HG03520 (cell line): ENCODE data around the gene KCNN4.
"Not testable (repeated sequence)": the region's sequence is repeated elsewhere in the genome, so short reads cannot be mapped to it uniquely, and the experiment has no call there.

Experiments
- ATAC-seq: cut with Tn5 transposase; IDR thresholded peaks from one replicate; pipeline ENCODE4 v1.9.1; 2021; ENCODE audit warnings: mild to moderate bottlenecking, moderate library complexity; ENCODE audit not compliant: unreplicated experiment

KCNN4 gene

DNA sequence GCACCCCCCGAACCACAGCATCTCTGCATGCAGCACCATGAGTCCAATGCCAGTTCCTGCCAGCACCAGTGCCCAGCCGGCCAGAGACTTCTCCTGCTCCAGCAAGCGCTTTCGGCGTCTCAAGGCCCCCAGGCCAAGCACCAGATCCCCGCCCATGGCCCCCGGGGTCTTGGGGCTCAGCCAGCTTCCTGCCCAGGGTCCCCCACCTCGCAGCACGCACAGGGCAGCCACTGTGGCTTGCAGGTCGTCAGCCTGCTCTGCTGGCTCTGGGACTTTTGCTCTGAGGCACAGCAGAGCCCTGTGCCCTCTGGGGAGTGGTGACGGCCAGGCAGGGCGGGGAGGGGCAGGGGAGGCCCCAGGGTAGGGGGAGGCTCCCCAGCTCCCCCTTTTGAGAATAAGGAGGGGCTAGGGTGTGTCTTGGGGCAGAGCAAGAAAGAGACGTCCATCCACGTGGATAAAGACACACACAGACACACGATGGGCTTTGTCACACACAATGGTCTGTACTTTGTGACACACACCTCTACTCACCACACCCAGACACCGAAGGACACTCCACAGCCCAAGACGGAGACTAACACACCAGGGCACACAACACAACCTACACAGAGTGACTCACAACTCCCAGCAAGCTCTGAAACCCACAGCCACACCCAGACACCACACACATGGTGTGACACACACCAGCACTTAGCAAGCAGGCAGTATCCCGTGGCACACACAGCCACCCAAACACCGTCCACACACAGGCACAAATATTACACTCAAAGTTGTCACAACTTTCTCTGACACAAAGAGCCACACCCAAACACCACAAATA is at the start of gene KCNN4:
TSS of gene KCNN4 (minus strand) at position 268 of the 820 bp plus-strand sequence. CDS start at position 156, 112 bp downstream.
- no peak for ATAC-seq

DNA sequence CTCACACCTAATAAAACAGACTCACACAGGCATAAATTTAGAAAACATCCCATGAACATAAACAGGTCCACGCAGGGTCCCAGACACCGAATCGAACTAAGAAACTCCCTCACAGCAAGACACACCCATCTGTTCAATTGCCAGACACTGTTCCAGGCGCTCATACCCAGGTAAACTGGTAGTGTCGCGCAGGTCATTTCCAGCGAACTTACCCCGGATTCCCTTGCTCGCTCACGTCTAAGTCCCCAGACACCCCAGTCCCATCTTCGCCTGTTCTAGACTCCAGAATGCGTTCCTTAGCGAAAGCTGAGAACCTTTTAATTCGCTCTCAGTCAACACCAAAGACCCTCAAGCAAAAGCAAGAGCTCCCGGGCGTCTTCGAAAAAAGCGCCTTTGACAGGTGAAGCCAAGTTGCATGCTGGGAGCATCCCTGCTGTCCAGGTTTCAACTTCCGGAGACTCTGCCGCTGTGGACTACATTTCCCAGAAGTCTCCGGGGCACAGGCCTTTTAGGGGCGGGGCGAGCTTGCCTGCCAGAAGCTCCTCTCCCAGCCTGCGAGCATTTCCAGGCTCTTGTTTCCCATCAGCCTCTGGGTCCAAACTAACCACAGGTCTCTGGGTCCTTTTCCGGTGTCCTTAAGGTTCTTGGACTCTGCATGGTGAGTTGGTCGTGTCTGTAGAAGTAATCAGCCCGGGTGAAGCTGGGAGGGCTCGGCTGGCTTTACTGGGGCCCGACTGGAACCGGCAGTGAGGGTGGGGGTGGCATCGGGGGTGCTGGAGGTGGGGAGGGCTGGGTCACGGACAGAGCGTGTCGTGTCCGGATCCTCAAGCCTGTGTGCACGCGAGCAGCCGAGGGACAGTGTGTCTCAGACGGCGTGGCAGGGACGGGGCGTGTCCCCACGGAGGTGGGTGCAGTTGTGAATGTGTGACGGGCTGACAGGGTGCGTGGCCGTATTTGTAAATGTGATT is 46.3 kb upstream of the KCNN4 start, which contains the start of gene ZNF283:
TSS of gene ZNF283 (plus strand) at position 535 of the 968 bp plus-strand sequence. CDS start 6,184 bp downstream, outside the sequence.
- peak; percentile 74 for ATAC-seq

DNA sequence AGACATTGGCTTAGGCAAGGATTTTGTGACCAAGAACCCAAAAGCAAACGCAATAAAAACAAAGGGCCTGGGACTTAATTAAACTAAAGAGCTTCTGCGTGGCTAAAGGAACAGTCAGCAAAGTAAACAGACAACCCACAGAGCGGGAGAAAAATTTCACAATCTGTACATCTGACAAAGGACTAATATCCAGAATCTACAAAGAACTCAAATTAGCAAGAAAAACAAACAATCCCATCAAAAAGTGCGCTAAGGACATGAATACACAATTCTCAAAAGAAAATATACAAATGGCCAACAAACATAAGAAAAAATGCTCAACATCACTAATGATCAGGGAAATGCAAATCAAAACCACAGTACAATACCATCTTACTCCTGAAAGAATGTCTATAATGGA is 43.8 kb upstream of the KCNN4 start:
- ATAC-seq = not testable (repeated sequence)

DNA sequence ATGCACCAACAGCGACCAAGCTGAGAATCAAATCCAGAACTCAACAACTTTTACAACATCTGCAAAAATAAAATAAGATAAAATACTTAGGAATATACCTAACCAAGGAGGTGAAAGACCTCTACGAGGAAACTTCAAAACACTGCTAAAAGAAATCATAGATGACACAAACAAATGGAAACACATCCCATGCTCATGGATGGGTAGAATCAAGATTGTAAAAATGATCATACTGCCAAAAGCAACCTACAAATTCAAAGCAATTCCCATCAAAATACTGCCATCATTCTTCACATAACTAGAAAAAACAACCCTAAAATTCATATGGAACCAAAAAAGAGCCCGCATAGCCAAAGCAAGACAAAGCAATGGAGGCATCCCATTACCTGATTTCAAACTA is 43.1 kb upstream of the KCNN4 start:
- ATAC-seq = not testable (repeated sequence)

DNA sequence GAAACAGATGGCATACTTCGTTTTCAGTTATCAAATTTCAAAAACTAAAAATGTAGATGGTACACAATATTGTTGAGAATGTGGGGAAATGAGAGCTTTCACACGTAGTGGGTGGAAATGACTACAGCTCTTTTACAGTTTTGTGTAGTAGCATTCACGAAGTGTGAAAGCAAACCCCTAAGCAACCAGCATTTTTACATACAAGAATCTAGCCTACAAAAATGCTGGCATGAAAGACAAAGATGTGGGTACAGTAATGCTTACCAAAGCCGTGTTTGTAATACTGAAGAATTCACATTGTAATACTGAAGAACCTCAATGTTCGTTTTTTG is 40.1 kb upstream of the KCNN4 start:
- no peak for ATAC-seq

DNA sequence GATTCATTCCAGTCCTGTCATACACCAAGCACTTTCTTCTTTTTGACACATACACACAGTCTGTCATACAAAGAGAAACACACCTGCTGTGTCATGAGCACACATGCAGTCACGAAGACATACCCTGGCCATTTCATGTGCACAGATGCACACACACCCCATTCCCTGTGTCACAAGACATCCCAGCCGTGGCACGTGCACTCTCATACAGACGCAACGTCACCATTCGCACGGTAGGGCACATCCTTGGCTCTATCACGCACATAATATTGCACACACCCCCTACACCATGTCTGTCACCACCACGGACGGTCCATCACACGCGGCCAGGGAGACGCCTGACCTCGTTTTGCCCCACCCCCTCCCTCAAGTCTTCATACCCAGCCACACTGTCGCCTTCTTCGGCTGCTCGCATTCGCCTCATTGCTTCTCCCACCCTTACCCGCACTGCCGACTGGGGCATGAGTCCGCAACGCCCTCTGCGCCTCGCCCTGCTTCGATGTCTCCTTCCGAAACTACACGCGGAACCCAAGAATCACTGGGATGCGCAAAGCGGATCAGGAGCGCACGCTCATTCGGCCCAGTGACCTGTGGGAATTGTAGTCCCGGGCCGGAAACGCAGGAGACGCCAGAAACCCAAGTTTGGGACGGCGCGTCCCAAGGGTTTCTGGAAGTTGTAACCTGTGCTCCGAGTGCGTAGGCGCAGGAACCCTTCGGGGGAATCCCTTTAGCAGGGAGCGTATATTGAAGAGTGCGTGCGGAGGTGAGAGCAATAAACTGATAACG is 39.5 kb upstream of the KCNN4 start:
- ATAC-seq = no peak

DNA sequence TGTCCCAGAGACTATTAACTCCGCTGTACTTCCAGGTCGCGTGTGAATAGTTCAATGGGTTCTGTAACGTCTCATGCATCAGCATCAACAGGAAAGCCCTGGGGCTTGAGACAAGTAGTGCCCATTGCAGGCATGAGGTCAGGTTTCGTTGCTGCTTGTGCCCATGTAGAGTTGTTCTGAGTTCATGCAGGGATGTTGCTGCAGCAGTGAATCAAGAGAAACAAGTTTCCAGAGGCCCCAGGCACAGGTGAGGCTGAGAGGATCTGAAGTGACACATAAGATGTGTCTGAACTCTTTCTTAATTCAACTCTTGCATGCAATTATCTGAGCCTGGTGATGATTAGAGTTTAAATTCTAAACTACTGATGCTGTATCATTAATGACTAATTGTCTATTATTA is 37.7 kb upstream of the KCNN4 start:
- ATAC-seq = no peak

DNA sequence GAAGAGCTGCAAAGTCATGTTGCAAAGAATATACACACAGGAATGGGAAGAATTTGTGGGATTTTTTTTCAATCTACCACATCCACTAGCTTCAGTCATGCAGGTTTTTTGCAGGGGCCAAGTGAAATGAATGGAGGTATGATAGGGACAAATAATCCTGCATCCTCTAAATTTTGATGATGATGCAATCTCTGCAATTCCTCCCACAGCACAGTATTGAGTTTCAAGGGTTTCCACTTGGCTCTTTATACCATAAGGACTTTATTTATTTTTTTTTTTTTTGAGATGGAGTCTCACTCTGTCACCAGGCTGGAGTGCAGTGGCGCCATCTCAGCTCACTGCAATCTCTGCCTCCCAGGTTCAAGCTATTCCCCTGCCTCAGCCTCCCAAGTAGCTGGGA is 36.7 kb upstream of the KCNN4 start:
- not testable (repeated sequence) for ATAC-seq

DNA sequence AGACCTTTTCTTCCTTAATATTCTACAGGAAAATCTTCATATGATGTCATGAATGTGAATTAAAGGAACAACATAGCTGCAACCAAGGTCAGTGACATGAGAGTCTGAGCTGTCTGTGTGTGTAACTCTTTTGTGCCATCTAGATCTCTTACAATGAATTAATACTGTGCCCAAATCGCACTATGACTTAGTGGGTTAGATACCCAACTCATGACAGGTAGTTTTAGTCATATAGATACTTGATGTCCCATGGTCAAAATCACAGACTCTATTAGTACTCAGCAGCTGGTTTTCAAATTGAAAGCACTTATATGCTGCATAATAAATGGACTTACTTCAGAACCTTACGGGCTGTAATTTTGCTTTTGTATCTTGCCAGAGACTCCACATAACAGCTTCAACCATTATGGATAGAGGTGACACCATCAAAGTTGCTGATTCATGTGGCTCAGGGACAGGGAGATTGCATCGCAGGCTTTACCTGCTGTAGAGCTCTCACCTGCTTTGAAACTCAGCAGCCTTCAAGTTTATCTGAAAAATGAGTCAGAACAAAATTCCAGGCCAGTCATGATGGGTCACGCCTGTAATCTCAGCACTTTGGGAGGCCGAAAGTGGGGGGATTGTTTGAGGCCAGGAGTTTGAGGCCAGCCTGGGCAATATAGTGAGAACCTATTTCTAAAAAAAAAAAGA is 34.0 kb upstream of the KCNN4 start:
- no peak for ATAC-seq

DNA sequence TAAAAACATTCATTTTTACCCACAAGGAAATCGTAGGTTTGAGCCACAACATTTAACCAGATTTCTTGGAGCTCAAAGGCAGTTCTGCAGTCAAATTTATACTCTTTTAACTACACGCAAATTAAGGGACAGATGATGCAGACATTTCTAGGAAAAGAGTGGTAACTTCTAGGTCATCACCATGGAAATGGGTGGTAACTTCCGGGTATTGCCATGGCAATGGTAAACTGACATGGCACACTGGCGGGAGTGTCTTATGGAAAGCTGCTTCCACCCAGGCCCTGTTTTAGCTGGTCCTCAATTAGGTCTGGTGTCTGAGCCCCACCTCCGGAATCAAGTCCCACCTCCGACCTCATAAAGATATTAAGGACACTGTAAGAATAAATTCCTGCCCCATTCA is 31.9 kb upstream of the KCNN4 start:
- ATAC-seq = no peak

DNA sequence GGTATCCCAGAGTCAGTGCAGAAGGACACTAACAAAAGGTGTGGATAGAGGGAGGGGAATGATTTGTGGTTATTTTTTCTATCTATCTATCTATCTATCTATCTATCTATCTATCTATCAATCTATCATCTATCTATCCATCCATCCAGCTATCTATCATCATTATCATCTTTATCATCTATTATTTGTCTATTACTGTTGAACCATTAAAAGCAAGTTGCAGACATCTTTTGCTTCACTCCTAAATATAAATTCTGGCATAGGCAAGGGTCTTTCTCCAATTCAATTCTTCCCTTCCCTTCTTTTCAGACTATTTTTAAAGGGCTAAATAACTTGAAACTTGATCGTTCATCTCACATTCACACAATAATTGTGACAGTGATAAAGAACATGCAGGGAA is 31.5 kb upstream of the KCNN4 start:
- no peak for ATAC-seq

DNA sequence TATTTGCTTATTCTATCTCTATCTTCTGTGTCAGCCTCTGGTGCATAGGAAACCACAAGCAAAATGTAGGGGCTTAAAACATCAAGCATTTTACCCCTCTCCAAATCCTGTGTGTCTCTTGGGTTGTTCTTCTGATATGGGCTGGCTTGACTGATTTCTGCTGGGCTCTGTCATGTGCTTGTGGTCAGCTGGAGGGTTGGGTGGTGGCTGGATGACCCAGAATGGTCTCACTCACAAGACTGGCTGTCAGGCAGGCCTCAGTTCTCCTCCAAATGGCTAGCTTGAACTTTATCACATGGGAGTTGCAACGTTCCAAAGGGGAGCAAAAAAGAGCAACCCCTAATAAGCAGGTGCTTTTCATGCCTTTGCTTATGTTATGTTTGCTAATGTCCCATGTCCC is 31.1 kb upstream of the KCNN4 start:
- ATAC-seq = no peak

DNA sequence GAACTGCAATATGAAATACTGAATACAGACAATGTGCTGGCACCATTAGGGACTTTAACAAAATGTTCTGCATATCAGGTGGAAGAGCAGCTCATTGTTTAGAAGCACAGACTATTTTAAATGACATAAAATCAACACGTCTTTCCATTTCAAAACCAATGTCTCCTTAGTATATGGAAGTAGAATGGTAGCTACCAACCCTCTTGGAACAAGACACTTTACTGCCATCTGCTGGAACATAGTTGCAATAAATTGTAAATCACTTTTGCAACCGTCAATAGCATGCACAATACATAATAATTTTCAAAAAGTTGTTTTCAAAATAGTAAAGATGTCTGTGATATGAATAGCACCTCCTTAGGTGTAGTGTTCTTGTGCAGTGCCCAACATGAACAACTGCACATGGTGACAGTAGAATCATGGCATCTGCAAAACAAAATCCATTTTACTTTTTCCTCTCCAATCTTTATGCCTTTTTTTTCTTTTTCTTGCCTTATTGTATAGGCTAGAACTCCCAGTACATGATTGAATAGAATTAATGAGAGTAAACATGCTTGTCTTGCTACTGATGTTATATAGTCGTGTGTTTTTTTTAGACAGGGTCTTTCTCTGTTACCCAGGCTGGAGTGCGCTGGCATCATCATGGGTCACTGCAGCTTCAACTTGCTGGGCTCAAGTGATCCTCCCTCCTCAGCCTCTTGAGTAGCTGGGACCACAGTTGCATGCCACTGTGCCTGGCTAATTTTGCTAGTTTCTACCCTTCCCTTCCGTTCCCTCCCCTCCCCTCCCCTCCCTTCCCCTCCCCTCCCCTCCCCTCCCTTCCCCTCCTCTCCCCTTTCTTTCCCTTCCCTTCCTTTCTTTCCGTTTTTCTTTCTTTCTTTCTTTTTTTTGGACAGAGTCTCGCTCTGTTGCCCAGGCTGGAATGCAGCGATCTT is 29.3 kb upstream of the KCNN4 start:
- ATAC-seq = no peak

DNA sequence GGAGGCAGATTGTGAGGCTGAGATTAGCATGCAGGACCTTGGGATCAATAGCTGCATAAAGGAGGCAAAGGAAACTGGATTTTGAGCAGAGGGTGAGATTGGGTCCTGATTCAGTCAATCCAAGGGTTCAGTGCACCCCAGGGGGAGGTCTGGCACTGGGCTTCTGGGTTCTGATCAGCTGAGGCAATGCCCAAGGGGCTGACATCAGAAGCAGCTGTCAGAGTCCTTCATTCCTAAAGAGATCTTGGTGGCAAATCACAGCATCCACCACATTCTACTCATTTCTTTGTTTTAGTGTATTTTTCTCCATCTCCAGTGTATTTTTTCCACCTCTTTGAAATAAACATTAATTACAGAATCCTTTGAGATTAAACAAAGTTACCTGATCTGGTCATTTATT is 26.9 kb upstream of the KCNN4 start:
- ATAC-seq = no peak

DNA sequence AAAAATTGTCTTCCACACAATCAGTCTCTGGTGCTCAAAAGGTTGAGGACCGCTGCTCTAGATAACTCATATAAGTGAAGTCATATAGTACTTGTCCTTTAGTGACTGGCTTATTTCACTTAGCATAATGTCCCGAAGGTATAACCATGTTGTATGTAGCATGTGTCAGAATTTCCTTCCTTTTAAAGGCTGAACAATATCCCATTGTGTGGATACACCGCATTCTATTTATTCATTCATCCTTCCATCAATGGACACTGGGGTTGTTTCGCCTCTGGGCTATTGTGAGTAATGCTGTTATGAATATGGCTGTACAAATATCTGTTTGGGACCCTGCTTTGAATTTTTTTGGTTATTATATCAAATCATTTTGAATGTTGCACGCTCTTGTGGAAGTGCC is 26.1 kb upstream of the KCNN4 start:
- no peak for ATAC-seq

DNA sequence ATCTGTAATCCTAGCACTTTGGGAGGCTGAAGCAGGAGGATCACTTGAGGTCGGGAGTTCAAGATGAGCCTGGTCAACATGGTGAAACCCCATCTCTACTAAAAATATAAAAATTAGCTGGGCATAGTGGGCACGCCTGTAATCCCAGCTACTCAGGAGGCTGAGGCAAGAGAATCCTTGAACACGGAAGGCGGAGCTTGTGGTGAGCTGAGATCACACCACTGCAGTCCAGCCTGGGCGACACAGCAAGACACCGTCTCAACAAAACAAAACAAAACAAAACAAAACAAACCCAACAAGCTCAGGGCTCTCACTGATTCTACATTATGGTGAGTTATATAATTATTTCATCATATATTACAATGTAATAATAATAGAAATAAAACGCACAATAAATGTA is 25.6 kb upstream of the KCNN4 start:
- ATAC-seq = not testable (repeated sequence)

DNA sequence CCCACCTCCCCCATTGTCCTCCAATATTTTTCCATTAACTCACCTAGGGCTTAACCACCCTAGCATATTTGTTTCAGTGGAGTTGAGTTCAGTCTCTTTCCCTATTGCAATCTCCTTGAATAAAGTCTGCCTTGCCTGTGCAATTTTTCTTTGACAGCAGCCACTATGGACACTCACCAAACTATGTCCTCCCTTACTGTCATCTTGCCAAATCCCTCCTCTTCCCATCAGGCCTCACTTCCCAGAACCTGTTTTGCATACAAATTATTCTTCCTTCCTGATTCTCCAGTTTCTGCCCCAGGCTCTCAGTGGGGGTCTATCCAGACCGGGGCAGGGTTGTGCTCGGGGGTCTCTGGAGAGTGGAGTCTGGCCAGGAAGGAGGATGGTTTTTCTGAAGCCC is 23.7 kb upstream of the KCNN4 start:
- ATAC-seq = no peak

DNA sequence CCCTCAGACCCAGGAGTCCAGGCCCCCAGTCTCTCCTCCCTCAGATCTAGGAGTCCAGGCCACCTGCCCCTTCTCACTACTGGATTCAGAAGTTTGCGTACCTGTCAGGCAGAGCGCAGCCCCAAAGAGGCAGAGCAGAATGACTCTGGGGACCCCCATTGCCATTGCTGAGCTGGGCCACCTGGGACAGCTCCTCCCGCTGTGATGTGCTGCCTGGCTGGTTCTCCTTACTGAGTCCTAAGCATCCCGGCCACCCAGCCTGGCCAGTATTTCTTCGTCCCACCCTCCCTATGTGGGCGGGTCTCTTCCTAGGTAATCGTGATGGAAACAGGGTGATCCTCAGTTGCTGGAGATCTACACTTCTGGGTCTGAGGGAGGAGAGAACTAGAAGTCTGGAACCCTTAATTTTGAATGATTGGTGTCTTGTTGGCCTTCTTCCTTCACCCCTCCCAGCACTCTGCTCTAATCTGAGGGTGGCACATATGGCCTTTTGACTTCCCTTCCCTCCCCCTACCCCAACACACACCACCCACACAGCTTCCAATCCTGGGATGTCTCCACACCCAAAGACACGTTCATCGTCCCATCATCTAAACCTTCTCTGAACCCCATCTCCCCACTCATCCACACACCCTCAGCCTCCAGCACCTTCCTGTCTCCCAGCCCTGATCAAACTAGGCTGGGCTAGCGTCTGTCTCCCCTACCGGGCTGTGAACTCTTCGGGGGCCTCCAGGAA is 21.6 kb upstream of the KCNN4 start, which contains the start of gene LYPD5:
TSS of gene LYPD5 (minus strand) at position 232 of the 736 bp plus-strand sequence. CDS start at position 165, 67 bp downstream.
- no peak for ATAC-seq
